Activated effector memory CD4-positive, alpha-beta T cell treated with anti-CD3 and anti-CD28 coated beads, Interleukin-2, amount 50 U/mL, for 16 hours (primary cell): ENCODE measurements around the gene TGM2.

ENCODE experiments used
- DNase-seq: peaks from one replicate; pipeline ENCODE4 v3.0.0-alpha.2; 2020

Gene TGM2

DNA sequence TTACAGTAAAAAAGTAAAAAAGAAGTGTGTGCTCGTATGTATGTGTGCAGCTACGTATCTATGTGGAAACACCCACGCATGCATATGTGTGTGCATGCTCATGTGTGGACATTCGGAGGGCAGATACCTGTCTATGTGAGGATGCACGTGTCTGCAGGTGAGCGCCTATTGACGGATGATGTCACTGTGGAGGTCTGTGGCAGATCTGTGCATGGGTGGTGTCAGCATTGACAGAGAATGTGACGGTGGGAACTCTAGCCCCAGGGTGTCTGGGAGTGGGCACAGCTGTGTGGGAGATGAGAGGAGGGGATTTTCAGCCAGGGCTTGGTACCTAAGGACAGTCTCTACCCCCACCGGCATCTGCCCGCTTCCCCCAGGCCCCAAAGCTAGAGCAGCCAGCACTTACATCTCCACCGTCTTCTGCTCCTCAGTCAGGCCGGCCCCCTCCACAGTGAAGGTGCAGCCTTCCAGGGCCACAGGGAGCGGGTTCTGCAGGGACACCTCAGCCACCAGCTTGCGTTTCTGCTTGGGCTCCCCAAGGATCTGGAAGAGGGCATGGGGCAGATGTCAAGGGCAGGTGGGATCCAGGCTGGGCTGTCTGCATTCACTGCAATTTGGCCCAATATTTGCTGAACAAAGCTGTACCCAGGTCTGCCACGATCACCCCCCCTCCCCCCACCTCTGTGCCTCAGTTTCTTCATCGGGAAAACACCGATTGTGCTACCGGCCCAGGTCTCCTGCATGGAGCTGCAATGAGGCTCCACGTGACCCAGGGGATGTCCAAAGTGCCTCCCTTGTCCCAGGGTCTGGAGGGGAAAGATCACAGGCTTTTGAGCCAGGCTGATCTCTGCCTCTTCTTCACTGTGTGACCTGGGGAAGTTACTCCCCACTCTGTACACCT, 34.1 kb downstream of the TGM2 start:
- DNase-seq: no peak

DNA sequence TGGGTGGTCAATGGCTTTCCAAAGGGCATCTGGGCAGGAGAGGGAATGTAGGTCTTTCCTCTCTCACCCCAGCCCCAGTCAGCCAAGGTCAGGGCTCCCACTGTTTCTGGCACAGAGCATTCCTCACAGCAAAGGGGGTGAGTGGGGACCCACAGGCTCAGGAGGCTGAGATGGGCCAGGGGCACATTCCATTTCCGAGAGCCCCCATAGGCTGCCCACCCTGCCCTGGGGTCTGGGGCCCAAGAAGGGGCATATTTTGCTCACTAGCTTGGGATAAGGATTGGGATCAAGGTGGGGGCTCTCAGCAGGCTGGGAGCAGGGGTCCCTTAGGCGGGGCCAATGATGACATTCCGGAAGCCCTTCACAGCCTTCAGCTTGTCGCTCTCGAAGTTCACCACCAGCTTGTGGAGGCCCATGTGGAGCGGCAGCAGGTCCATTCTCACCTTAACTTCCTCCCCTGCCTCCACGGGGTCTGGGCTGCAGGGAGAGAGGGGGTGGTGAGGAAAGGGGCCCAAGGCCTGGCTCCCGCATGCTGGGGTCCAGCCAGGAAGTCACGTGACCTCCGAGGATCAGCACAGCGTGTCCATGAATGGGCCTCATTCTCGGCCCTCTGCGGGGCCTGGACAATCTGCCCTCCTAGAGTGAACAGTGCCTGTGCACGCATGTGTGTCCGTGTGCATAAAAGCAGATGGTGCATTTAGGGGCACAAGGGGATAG, 35.0 kb downstream of the TGM2 start:
- DNase-seq: no peak

DNA sequence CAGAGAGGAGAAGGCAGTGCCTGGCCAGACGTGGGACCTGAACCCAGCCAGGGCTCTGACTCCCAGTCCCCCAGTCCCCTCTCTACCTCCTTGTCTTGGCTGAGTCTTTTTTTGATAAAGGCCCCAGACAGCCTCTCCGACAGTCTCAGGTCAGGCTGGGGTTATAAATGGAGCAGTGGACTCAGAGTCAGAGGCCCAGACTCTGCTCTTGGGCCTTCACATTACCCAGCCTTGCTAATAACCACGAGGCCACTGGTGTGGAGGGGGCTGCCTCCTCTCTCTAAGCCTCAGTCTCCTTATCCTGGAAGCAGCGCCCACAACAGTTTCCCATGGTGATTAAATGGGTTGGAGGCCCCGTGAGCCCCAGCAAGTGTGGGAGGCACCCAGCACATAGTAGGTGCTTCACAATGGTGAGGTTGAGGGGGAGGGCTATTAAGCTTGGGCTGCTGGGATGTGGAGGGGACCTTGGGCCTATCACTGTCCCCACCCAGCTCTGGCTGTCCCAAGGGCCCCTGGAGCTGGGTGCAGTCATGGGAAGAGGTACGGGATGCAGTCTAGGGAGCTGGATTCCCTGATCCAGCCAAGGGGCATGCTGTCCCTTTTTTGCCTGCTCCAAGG, 35.7 kb downstream of the TGM2 start:
- DNase-seq: peak; percentile 21

DNA sequence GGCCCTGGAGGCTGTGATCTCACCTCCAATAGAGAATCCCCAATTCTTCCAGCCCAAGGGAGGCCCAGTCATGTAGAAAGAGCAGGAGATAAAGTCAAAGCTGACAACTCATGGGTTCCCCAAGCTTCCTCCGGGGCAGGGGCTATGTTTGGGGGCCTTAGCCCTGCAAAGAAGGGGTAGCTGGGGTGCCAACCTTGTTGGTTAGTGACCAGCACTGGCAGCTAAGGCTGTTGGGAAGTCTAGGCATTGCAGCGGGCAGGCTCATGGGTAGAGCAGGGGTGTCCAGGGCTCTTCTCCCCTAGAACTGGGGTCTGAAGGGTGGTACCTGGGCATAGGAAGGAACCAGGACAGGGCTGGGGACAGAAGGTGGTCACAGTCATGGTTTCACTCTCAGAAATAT, 36.4 kb downstream of the TGM2 start:
- DNase-seq: peak; percentile 6

DNA sequence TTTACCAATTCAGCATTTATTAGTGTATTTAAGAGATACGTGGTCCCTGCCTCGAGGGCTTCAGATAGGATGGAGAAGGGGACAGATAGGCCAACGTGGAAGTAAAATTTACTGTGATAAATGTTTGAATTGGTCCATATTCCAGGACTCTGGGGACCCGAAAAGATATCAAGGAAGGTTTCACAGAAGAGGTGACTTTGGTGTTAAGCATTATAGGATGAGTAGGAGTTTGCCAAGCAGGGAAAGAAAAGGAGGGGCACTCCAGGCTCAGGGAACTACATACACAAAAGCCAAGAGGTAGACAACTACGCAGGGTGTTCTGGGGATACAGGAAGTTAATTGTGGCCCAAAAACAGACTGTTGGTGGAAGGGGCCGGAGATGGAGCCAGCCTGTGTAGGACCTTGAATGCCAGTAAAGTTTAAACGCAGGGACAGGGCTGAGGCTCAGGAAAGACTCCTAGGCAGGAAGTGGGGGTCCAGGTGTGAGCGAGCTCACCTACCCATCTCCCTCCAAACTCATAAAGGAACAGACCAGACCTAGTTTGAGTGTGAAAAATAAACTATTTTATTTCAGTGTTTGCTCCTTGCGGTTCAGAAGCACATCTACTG, 37.0 kb downstream of the TGM2 start:
- DNase-seq: peak; percentile 31

DNA sequence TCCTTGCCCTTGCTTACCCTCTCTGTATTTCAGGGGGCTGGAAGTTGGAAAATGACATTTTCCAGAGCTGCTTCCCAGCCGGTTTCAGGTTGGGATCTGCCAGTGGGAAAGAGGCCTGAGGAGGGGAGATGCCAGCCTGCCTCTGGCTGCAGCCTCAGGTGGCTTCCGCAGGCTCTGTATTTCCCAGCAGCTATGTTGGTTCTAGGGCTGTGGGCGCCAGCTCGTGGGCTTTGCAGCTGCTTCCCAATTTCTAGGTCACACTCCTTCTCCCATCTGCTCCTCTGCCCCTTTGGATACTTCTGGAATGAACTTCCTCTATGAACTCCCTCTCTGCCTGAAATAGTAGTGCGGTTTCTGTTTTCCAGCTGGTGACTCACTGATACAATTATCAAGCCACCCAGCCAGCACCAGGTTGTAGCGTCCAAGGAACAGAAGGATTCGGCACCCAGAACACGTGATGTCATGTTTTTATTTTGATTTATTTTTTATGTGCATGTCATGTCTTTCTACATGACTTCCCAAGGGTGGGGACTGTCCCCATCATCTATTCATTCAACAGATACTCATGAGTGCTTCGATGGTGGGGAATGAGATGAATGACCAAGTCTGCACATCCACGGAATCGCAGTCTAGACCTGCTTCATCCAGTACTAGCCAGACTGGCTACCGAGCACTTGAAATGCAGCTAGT, 38.0 kb downstream of the TGM2 start:
- DNase-seq: peak; percentile 6

DNA sequence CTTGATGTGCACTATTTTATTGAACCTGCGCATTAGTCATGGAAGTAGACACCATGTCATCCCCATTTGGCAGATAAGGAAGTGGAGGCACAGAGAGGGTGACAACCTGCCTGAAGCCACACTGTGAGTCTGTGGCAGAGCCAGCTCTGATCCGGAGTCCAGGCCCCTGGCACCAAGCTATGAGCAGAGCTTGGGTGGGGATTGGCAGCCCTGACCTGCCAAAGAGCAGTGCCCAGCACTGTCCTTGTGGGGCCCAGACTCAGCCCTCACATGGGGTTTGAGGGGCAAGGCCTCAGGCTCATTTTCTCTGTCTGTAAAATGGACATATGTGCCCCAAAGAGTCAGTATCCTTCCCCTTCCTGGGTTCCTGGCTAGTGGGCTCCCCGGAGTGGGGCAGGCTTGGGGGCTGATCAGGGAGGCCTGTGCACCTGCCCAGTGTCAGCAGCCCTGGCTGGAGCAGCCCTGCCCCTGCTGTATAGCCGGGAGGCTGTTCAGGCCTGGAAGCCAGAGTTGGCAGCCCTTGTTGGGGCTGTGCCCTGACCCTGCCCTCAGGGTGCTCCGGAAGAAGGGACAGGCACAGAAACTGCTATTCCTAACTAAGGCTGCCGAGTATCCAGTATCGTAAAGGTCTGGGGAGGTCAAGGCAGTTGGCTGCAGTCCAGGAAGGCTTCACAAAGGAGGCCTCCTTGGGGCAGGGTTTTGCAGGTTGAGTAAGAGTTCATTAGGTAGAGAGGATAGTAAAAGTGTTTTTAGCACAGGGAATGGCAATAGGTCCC, 38.7 kb downstream of the TGM2 start:
- peak; percentile 45 for DNase-seq

DNA sequence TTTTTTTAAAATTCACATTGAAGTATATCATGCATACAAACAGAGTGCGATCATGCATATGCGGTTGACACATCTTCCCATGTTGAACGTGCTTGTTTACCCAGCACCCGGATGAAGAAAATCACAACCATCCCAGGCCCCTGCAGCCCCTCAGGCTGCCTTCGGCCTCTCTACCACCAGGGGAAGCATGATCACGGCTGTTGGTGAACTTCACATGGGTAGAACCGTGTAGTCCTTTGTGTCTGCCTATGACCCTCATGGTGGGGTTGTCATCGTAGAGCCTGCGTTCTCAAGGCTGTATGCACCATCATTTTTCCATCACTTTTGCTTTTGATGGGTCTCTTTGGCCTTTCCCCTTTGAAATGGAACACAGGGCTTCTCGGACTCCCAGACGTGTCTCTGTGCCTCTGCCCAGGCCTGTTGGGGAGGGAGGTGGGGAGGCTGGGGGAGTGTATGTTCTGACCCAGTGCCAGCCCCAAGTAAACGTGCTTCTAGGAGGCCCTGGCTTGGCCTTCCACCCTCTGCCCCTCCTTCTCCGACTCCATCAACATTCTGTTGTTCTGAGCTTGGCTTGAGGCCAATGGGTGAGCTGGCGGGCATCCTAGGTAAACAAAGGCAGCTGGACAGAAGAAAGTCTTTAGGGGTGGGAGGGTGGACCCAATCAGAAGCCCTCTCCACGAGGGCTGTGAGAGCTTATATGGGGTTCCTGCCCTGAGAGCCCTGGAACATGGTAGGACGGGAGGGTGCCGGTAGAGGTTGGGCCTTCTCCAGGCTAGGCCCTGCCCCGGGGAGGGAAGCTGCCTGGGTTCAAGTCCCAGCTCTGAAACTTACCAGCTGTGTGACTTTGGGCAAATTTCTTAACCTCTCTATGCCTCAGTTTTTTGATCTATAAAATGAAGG, 39.7 kb downstream of the TGM2 start:
- peak; percentile 39 for DNase-seq

DNA sequence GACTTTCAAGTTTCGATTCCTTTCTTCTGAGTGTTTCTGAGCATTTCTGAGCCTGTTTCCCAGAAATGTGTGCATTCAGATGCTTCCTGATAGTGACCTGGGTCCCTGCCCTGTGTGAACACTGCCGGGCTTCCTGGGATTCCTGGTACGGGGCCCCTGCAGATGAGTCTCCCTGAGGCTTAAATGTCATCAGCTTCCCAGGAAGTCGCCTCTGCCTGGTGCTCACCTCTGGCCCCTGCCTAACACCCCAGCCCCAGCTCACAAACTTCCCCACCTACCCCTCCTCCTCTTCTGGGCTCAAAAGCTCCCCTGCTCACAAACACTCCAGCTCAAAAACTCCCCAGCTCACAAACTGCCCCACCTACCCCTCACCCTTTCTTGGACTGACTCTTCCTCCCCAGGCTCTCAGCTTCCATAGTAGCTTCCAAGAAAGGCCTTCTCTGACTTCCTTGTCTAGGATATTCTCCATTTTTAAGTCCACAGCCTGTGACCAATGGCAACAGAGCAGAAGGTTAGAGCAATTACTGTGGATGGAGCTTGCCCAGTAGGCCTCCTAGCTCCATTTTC, 42.0 kb downstream of the TGM2 start:
- peak; percentile 55 for DNase-seq

DNA sequence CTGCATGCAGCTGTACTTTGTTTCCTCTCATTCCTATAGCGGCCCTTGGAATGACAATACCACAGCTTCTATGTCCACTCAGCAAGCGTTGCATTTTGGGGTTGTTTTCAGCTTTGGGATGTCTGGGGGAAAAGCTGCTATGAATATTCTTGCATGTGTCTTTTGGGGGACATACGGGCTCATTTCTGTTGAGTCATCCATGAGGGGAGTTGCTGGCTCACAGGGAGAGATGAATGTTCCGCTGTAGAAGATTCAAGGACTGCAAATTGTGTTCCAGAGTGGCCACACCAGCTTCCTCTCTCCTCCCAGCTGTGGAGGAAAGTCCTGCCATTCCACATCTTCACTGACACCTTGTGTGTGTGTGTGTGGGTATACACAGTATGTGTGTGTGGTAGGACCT, 43.3 kb downstream of the TGM2 start:
- peak; percentile 16 for DNase-seq

DNA sequence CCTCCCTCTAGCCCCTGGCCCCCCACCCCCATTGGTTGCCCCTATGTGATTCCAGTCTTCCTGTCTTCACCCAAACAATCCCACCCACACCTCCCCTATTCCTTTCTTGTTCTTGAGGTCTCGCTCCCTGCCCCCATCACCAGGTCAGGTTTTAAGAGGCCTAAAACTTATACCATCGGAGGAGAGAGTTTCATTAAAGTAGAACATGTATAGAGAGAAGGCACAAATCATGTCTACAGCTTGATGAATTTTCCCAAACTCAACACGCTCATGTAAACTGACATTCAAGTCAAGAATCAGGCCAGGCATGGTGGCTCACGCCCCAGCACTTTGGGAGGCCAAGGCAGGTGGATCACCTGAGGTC, 44.5 kb downstream of the TGM2 start:
- DNase-seq: peak; percentile 17

DNA sequence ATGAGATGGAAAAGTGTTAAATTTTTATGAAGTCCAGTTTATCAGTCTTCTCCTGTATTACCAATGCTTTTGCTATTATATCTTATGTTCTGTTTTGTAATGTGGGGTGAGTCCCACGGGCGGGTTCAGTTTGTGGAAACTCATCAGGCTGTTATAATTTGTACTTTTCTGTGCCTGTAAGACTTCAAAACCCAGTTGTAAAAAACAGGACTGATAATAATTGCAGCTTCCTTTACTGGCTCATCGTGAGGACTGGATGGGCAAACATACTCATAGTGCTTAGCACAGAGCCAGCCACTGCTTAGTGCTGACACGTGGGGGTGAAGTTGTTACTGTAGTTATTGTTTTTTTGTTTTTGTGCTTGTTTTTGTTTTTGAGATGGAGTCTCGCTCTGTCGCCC, 45.6 kb downstream of the TGM2 start:
- peak; percentile 21 for DNase-seq

DNA sequence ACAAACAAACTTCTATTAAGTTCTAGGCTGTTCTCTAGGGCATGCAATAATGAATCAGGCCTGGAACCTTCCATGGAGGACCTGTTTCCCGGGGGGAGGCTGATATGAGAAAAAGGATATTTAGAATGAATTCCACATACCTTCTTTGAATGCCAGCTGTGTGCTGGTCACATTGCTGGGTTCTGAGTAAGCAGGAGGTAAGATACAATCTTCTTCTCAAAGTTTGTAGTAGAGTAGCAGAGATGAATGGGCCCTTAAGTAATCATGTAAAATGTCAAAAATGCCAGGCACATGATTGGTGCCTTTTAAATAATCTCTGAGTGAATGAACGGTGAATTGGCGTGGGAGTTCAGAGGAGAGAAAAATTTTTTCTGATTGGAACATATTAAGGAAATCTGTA, 47.4 kb downstream of the TGM2 start:
- no peak for DNase-seq

DNA sequence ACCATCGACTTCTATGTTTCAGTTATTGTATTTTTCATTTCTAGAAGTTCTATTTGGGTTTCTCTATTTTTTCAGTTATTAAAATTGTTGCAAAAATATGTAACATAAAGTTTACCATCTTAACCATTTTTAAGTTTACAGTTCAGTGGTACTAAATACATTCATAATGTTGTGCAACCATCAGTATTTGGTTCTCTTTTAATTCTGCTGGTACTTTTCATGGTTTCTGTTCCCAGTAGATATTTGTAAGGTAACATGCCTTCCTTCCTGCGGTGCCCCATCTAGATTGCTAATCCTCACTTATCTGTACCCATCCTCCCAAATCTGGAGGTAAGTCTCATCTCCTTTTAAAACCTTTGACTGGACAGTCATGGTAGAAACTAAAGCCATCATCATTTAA, 47.9 kb downstream of the TGM2 start:
- DNase-seq: no peak

DNA sequence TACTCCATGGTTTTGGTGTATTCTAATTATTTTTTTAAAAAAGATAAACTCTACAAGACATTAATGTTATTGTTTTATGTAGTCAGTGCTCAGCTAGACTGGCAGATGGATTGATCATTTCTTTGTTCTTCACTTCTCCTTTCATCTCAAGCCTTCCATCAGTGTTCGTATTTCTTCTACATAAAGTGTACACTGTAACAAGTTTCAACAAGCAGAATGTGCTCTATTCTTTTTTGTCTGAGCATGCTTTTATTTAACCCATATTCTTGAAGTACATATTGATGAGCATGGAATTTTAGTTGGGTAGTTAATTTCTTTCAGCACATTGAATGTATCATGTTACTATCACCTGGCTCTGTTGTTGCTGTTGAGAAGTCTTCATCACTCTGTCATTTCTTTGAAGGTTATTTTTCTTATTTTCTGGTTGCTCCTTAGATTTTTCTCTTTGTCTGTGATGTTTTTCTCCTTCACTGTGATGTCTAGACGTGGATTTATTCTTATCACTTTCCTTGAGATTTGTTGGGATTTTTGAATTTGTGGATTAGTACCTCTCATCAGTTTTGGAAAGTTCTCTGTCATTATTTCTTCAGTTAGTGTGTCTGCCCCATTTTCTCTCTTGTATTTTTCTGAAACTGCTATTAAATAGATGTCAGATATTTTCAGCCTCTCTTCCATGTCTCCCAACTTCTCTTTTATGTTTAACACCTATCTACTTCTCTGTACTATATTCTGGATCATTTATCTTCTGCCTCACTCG, 48.5 kb downstream of the TGM2 start:
- no peak for DNase-seq

DNA sequence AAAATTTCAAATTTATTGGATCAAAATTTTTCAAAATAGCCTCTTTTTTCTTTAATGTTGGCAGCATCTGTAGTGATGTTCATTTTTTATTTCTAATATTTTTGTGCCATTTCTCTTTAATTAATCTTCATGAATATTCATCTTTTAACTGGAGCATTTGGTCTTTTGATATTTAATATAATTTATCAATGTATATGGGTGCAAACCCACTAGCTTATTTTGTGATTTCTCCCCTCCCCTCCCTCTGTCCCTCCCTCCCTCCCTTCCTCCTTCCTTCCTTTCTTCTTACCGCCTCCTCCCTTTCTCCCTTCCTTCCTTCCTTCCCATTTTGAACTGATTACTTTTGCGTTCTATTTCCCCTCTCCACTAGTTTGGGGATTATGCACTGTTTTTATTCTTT, 49.2 kb downstream of the TGM2 start:
- no peak for DNase-seq

DNA sequence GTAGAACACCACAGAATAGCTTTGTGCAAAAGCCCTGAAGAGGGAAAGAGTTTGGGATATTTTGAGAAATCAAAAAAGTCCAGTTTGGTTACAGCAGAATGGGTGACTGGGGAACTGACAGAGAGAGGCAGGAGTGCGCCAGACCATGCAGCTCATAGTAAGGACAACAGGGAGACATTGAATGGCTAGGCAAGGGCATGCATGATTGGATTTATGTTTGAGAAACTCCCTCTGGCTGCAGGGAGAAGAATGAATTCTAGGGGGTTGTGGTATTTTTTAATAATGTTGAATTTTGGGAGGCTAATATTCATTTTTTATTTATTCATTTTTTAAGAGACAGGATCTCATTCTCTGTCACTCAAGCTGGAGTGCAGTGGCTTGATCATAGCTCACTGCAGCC, 49.9 kb downstream of the TGM2 start:
- DNase-seq: no peak

DNA sequence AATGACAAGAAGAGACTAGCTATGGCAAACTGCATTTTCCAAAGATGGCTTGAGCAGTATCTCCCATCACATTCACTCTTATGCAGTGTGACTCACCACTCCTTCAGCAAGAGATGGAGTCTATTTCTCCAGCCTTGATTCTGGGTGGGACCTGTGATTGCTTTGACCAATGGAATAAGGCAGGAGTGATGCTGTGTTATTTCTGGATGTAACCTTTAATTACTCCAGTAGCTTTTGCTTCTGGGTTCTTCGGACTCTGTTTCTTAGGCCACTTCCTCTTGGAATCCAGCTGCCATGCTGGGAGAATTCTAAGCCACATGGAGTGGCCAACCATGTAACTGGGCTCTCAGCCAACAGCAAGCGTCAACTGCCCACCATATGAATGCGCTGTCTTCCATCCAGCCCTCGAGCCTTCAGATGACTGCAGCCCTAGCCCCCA, 50.7 kb downstream of the TGM2 start:
- DNase-seq: peak; percentile 27

DNA sequence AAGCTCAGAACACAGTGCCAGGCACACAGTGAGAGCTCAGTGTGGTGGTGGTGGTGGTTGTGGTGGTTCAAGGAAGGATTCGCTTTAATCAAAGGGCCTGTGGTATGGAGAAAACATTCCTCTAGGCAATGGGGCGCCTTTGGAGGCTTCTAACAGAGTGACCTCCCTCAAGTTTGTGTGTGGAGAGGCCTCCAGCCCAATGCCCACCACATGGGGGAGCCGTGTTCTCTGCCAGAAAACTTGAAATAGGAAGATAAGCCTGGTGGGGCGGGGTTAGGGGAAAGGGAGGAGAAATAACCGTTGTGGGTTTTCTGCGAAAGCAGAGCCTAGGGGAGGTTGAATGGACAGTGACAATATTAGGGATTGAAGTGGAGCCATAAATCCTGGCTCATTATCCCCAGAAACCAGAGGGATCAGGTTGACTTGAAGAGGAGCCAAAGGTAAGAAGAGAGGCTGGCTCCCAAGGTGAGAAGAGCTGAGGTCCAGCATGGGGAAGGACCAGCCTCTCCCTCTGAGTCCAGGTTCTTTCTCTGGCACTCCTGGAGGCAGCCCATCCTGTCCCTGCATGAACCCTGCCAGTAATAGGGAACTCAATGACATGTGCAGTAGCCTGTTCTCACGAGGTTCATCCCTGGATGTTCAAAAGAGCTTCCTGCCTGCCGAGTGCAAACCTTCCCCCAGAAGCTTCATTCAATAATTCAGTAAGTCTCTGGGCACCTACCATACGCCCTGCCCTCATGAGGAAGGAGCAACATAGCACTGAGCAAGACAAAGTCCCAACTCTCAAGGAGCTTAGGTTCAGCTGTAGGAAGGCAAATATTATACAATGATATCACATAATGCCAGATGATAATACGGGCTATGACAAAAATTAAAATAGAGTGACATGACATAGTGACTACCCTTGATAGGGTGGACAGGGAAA, 51.4 kb downstream of the TGM2 start:
- peak; percentile 56 for DNase-seq
